K562 (cell line): ENCODE results near the gene ACTR1B. TPM values are rescaled to one million over a fixed set of nuclear protein-coding genes. Genes with fewer than 3 reads are reported as not detected.
"Not testable (repeated sequence)": the region's sequence is repeated elsewhere in the genome, so short reads cannot be mapped to it uniquely, and the experiment has no call there.

Source experiments
- ATAC-seq: fragments of 200-7000 bp; cut with Tn5 transposase; 3 replicates; pipeline ENCODE4 v1.9.1; 2020; ENCODE audit warnings: moderate library complexity
- BruUV-seq: library from RNA; stranded (reverse); fragments of 400-500 nt; replicated peaks from 2 replicates; lab custom pipeline; 2021; lab: Mats Ljungman, UMichigan
- CTCF ChIA-PET: fragments of 300-600 bp; formaldehyde crosslinking; extraction: SDS; loops from one replicate; lab custom pipeline; 2021; ENCODE audit warnings: low intra/inter-chr PET ratio; lab: Yijun Ruan, JAX
- POLR2A ChIA-PET: fragments of 300-600, 350-650 bp; sonication (Branson Sonifier 250); formaldehyde crosslinking; extraction: SDS; loops from one replicate; lab custom pipeline; 2021; ENCODE audit warnings: antibody characterized with exemption, inconsistent platforms; lab: Yijun Ruan, JAX
- DNase-seq, 4 experiments: peaks; one replicate each; pipeline versions ENCODE4 v3.0.0 to v3.0.0-alpha.2; 2011 to 2018; ENCODE audit warnings: low spot score in 3 of 4, mixed read lengths in 3 of 4; ENCODE audit errors: extremely low read depth in 1 of 4
- FAIRE-seq: peaks from 2 replicates; lab custom pipeline; 2011; peaks lifted over from hg19 to GRCh38; lab: Jason Lieb, UNC
- H2AFZ ChIP-seq: 2 replicates; pipeline ENCODE4 v1.6.0; 2011; ENCODE audit warnings: low read depth, low read length, control low read depth, inconsistent platforms
- H3K27ac ChIP-seq: fragments of 200-600 bp; 3 replicates; pipeline ENCODE4 v1.8.0; 2011; ENCODE audit warnings: low read depth, mild to moderate bottlenecking, control low read depth, inconsistent platforms, low read length, moderate library complexity, mixed read lengths; ENCODE audit errors: extremely low read depth
- H3K27me3 ChIP-seq, 2 experiments: fragments of 300-600 bp in 1 of 2; 2 replicates in 1 of 2; 3 replicates in 1 of 2; pipeline versions ENCODE4 v1.6.0 to v1.8.0; 2011; ENCODE audit warnings: inconsistent platforms in 2 of 2, low read length in 2 of 2, mild to moderate bottlenecking in 1 of 2, mixed read lengths in 1 of 2, moderate library complexity in 1 of 2; ENCODE audit not compliant: control insufficient read depth in 2 of 2, insufficient read depth in 2 of 2
- H3K36me3 ChIP-seq: fragments of 300-600 bp; 3 replicates; pipeline ENCODE4 v1.8.0; 2011; ENCODE audit warnings: mild to moderate bottlenecking, low read length, inconsistent platforms; ENCODE audit not compliant: control insufficient read depth, insufficient read depth
- H3K4me1 ChIP-seq, 2 experiments: fragments of 200-600 bp in 1 of 2; replicated peaks in 1 of 2; 2 replicates in 1 of 2; 3 replicates in 1 of 2; pipeline versions ENCODE4 v1.5.1 to v1.8.0; 2011; ENCODE audit warnings: inconsistent platforms in 2 of 2, low read length in 2 of 2, mild to moderate bottlenecking in 1 of 2, mixed read lengths in 1 of 2, moderate library complexity in 1 of 2; ENCODE audit not compliant: control insufficient read depth in 2 of 2, insufficient read depth in 2 of 2
- H3K4me2 ChIP-seq: 2 replicates; pipeline ENCODE4 v1.6.1; 2011; ENCODE audit warnings: low read length, control low read depth, inconsistent platforms, mixed read lengths; ENCODE audit not compliant: insufficient read depth
- H3K4me3 ChIP-seq: fragments of 200-600 bp; sonication (generic), shearing (Covaris generic); 2 replicates; pipeline ENCODE4 v1.5.1; 2016; ENCODE audit warnings: control low read depth, inconsistent platforms
- H3K79me2 ChIP-seq: fragments of 200-600 bp; 3 replicates; pipeline ENCODE4 v1.8.0; 2011; ENCODE audit warnings: low read length, inconsistent platforms; ENCODE audit not compliant: control insufficient read depth, insufficient read depth
- H3K9ac ChIP-seq, 2 experiments: 2 replicates each; pipeline versions ENCODE4 v1.6.0 to v1.6.1; 2011; ENCODE audit warnings: low read depth in 2 of 2, low read length in 2 of 2, control low read depth in 1 of 2, inconsistent platforms in 1 of 2, mild to moderate bottlenecking in 1 of 2, mixed read lengths in 1 of 2; ENCODE audit not compliant: insufficient read depth in 1 of 2
- H3K9me1 ChIP-seq: one replicate; pipeline ENCODE4 v1.6.0; 2011; ENCODE audit warnings: inconsistent platforms, mild to moderate bottlenecking, low read length, moderate library complexity; ENCODE audit not compliant: control insufficient read depth, insufficient read depth
- H3K9me3 ChIP-seq: replicated peaks from 2 replicates; pipeline ENCODE4 v1.5.1; 2011; ENCODE audit warnings: low read depth, low read length, inconsistent platforms; ENCODE audit not compliant: control insufficient read depth, insufficient read depth
- H4K20me1 ChIP-seq: replicated peaks from 2 replicates; pipeline ENCODE4 v1.6.1; 2011; ENCODE audit warnings: low read length, inconsistent platforms, mixed read lengths; ENCODE audit not compliant: control insufficient read depth, insufficient read depth
- C11orf30 ChIP-seq: fragments of 450-650 bp; IDR thresholded peaks from 2 replicates; pipeline ENCODE4 v1.6.1; 2016; ENCODE audit warnings: low read depth, mild to moderate bottlenecking
- CLOCK ChIP-seq: fragments of 250-450 bp; sonication (Bioruptor Pico); IDR thresholded peaks from 2 replicates; pipeline ENCODE4 v1.4.0; 2020; ENCODE audit warnings: mild to moderate bottlenecking, moderate library complexity, borderline replicate concordance
- MXD1 ChIP-seq: fragments of 250-450 bp; sonication (Bioruptor Pico); IDR thresholded peaks from 2 replicates; pipeline ENCODE4 v1.8.0; 2021; ENCODE audit warnings: borderline replicate concordance, mild to moderate bottlenecking, moderate library complexity; ENCODE audit not compliant: poor library complexity, severe bottlenecking
- NONO ChIP-seq, 2 experiments: fragments of 200-400 bp in 1 of 2; fragments of 450-650 bp in 1 of 2; formaldehyde crosslinking in 1 of 2; IDR thresholded peaks; 2 replicates each; pipeline ENCODE4 v1.6.1; 2017; ENCODE audit warnings: low read depth in 2 of 2, mild to moderate bottlenecking in 2 of 2, moderate library complexity in 2 of 2, low read length in 1 of 2
- WGBS: fragments of 100-300 bp; shearing (Covaris generic); methylation state at CpG from one replicate; pipeline ENCODE4 v1.1.6; 2016; ENCODE audit warnings: low coverage, mixed read lengths; ENCODE audit not compliant: insufficient coverage; ENCODE audit errors: missing lambda C conversion rate; 5-methylcytosine and 5-hydroxymethylcytosine counted together
- in situ Hi-C: fragments of 300-500 bp; cut with MboI; formaldehyde crosslinking; loops from 4 replicates; pipeline ENCODE4 v1.15.0; 2018; ENCODE audit warnings: inconsistent platforms, mixed read lengths
- intact Hi-C: fragments of 100-400 bp; cut with micrococcal nuclease; formaldehyde crosslinking; loops from 2 replicates; pipeline ENCODE4 v1.14.2; 2022
- polyA plus RNA-seq, 8 experiments: library from polyadenylated mRNA; depleted of rRNA in 4 of 8; stranded (reverse) in 5 of 8; unstranded in 3 of 8; fragments of >200 nt; fragmentation: Nextera tagmentation in 2 of 8; fragmentation: Illumina TruSeq in 1 of 8; extraction: Ambion mirVana in 2 of 8; extraction: Trizol in 1 of 8; gene quantifications; 2 replicates each; pipeline versions ENCODE4 v1.2.1 to v1.2.3, GENCODE V29; 2011 to 2014; ENCODE audit warnings: inconsistent platforms in 1 of 8, missing spikeins in 1 of 8
- total RNA-seq, 7 experiments: library from RNA; depleted of rRNA in 6 of 7; stranded (reverse); fragments of >200 nt in 6 of 7; fragmentation: Illumina TruSeq in 2 of 7; extraction: Trizol in 2 of 7; gene quantifications; 2 replicates each; pipeline versions ENCODE4 v1.2.1 to v1.2.3, GENCODE V29; 2011 to 2021; ENCODE audit warnings: low replicate concordance in 1 of 7

The ACTR1B gene
- total and polyA plus RNA-seq, 9 of the 15 experiments (the other 6 are each of a cell fraction or from before 2014, with no cell fraction given), result 0.49 to 42.3 (median 22.5) TPM

- Histone ChIP-seq H4K20me1 (no peaks in the 10 kb centered on the region), H3K4me3 (no peak overlapping the region), H3K9me3 (no peaks in the 10 kb centered on the region), H3K36me3 (no peaks in the 10 kb centered on the region), H2AFZ (no peak overlapping the region), H3K4me1 (peaks cover 0 to 4% of the 10 kb centered on the region in 2 experiments; a peak in 2 of 5 replicates), H3K27ac (no peak overlapping the region), H3K9ac (no peak overlapping the region), H3K4me2 (no peak overlapping the region), H3K79me2 (no peaks in the 10 kb centered on the region), H3K27me3 (no peaks in the 10 kb centered on the region), H3K9me1 (no peaks in the 10 kb centered on the region)
- ChIA-PET CTCF (no interaction called here), POLR2A (no interaction called here)
- FAIRE-seq, result no peak
- in situ Hi-C loops, result loop anchor here (5.0 kb wide), 1 partner anchor 1556 kb away; no protein-coding TSS in a partner anchor
- intact Hi-C loops, result no loop called here
- no peak for TF ChIP-seq CLOCK
- no peak for TF ChIP-seq C11orf30
- TF ChIP-seq MXD1 (CRISPR knock-in tag), result no peak
- no peak for TF ChIP-seq NONO (IDR thresholded peaks at IDR 0.05; ENCODE audit: low read depth in 2 of 2, low read length in 1 of 2)
- no peak for DNase-seq
- ATAC-seq, result no peak
- BruUV-seq, result no TSS peak
- 45% methylated on average over 6 of the region's 6 CpGs for WGBS
These were observed 45.9 kb downstream of the ACTR1B start for GRCh38 chr2:97617911-97618310.

DNA sequence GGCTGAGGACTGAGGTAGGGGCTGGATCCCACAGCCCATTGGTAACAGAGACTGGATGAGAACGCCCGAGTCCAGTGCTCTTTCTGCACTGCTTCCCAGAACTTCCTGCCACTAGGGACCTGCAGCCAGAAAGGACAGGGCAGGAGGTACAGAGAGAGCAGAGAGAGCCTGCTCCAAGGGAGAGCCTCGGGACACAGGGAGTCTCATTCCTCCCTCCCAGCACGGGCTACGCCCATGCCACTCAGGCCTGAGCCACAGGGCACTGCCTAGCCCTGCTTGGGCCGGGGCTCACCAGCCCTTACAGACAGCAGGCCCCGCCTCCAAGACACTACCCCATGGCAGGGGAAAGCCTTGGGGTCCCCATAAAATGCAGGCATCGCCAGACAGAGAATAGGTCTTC is 48.1 kb downstream of the ACTR1B start:
- H3K9ac ChIP-seq, DNase-seq, H3K36me3 ChIP-seq, H3K9me1 ChIP-seq, H2AFZ ChIP-seq, ATAC-seq, H3K4me3 ChIP-seq, FAIRE-seq, H3K4me2 ChIP-seq, intact Hi-C loops, H3K27me3 ChIP-seq, H3K79me2 ChIP-seq, H3K4me1 ChIP-seq, H3K9me3 ChIP-seq, POLR2A ChIA-PET, CTCF ChIA-PET, H3K27ac ChIP-seq, BruUV-seq, H4K20me1 ChIP-seq: not testable (repeated sequence)
- in situ Hi-C loops, result loop anchor here (5.0 kb wide), 1 partner anchor 1553 kb away; no protein-coding TSS in a partner anchor
- WGBS, result no CpG with 5 or more reads among the region's 8 CpGs

GRCh38 chr2:97611895-97612294 is 51.9 kb downstream of the ACTR1B start:
- H3K27ac ChIP-seq, CTCF ChIA-PET, FAIRE-seq, H4K20me1 ChIP-seq, H3K9me3 ChIP-seq, H3K4me3 ChIP-seq, ATAC-seq, H3K4me2 ChIP-seq, H3K79me2 ChIP-seq, POLR2A ChIA-PET, H3K36me3 ChIP-seq, DNase-seq, H3K9ac ChIP-seq, intact Hi-C loops, in situ Hi-C loops, H3K4me1 ChIP-seq, H3K27me3 ChIP-seq, H3K9me1 ChIP-seq, BruUV-seq, H2AFZ ChIP-seq: not testable (repeated sequence)
- no CpG with 5 or more reads among the region's 7 CpGs for WGBS
